ENCODE measurements around the gene DIAPH1.
A peak's percentile ranks its signal among the peaks of the same experiment; 100 is the strongest.

DIAPH1 gene

GRCh38 chr5:141488591-141489561 is 129.9 kb downstream of the DIAPH1 start, which contains the start of gene PCDHGC5:
PCDHGC5 (plus strand) TSS chr5:141489081; CDS start chr5:141489241, 160 bp downstream.
- Histone ChIP-seq H3K36me3 (ENCODE audit: control insufficient read depth, insufficient read depth, low read length) (no peaks in the 10 kb centered on the region), H3K4me1 (ENCODE audit: control insufficient read depth, insufficient read depth, low read length) (peaks cover 9% of the 10 kb centered on the region), H3K9ac (ENCODE audit: low read length) (no peak within 1 kb of the TSS), H3K9me3 (ENCODE audit: control insufficient read depth, low read length) (no peaks in the 10 kb centered on the region), H3K27me3 (ENCODE audit: control insufficient read depth, insufficient read depth, low read length) (peaks cover 61% of the 10 kb centered on the region), H3K4me3 (ENCODE audit: low read length) (no peak within 1 kb of the TSS)

- H3K4me1 ChIP-seq (ENCODE audit: control insufficient read depth, insufficient read depth, low read length): peaks cover 9% of the 10 kb centered on the region
These were observed 131.7 kb downstream of the DIAPH1 start for GRCh38 chr5:141487131-141487530.

GRCh38 chr5:141486091-141486490 is 132.7 kb downstream of the DIAPH1 start:
- Histone ChIP-seq H3K4me3 (ENCODE audit: low read length) (no peak overlapping the region), H3K4me1 (ENCODE audit: control insufficient read depth, insufficient read depth, low read length) (peaks cover 9% of the 10 kb centered on the region), H3K9ac (ENCODE audit: low read length) (no peak overlapping the region), H3K27me3 (ENCODE audit: control insufficient read depth, insufficient read depth, low read length) (peaks cover 42% of the 10 kb centered on the region), H3K36me3 (ENCODE audit: control insufficient read depth, insufficient read depth, low read length) (no peaks in the 10 kb centered on the region), H3K9me3 (ENCODE audit: control insufficient read depth, low read length) (no peaks in the 10 kb centered on the region)

More at GRCh38 chr5:141487131-141487530, 131.7 kb downstream of the DIAPH1 start:
- H3K9me3 ChIP-seq (ENCODE audit: control insufficient read depth, low read length): no peaks in the 10 kb centered on the region
- H3K4me3 ChIP-seq (ENCODE audit: low read length): no peak overlapping the region
- H3K27me3 ChIP-seq (ENCODE audit: control insufficient read depth, insufficient read depth, low read length): peaks cover 52% of the 10 kb centered on the region
- H3K9ac ChIP-seq (ENCODE audit: low read length): no peak overlapping the region
- no peaks in the 10 kb centered on the region for H3K36me3 ChIP-seq (ENCODE audit: control insufficient read depth, insufficient read depth, low read length)

- H3K27me3 ChIP-seq (ENCODE audit: control insufficient read depth, insufficient read depth, low read length): peaks cover 36% of the 10 kb centered on the region
- no peaks in the 10 kb centered on the region for H3K9me3 ChIP-seq (ENCODE audit: control insufficient read depth, low read length)
- peak overlapping the region; percentile 14 for H3K4me3 ChIP-seq (ENCODE audit: low read length)
- H3K36me3 ChIP-seq (ENCODE audit: control insufficient read depth, insufficient read depth, low read length): no peaks in the 10 kb centered on the region
- H3K9ac ChIP-seq (ENCODE audit: low read length): no peak overlapping the region
- H3K4me1 ChIP-seq (ENCODE audit: control insufficient read depth, insufficient read depth, low read length): peaks cover 9% of the 10 kb centered on the region
These were observed 133.3 kb downstream of the DIAPH1 start for GRCh38 chr5:141485321-141486055.

DNA sequence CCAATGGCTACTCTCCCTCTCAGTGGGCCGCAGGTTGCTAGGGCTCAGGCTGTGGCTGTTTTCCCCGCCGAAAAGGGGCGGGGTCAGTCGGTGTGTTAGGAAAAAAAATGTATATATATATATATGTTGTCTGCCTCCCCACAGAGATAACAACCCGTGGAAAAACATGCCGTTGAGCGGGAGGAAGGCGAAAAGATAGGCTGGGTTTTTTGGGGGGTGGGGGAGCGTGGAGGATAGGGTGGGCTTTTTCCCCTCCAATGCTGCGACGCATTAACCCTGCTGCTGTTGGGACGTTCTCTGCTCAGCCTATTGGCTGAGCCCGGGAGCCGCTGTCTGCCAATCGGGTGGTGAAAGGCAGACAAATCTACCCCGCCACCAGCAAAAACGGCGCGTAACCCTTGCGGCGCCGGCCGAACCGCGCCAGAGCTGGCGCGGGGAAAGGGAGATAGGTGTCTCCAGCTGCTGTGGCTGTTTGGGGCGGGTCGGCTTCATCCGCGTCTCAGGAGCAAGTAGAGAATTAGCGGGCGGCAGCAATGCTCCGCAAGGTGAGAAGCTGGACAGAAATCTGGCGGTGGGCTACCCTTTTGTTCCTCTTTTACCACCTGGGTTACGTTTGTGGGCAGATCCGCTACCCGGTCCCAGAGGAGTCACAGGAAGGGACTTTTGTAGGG is 134.0 kb downstream of the DIAPH1 start, which contains the start of gene PCDHGC4:
Gene PCDHGC4 (plus strand): TSS at position 390 of the 671 bp plus-strand sequence. CDS start 144 bp downstream, at position 534.
- Histone ChIP-seq H3K36me3 (ENCODE audit: control insufficient read depth, insufficient read depth, low read length) (no peaks in the 10 kb centered on the region), H3K27me3 (ENCODE audit: control insufficient read depth, insufficient read depth, low read length) (peaks cover 33% of the 10 kb centered on the region), H3K9me3 (ENCODE audit: control insufficient read depth, low read length) (no peaks in the 10 kb centered on the region), H3K4me1 (ENCODE audit: control insufficient read depth, insufficient read depth, low read length) (peaks cover 9% of the 10 kb centered on the region), H3K4me3 (ENCODE audit: low read length) (peak within 1 kb of the TSS; percentile 14), H3K9ac (ENCODE audit: low read length) (peak within 1 kb of the TSS; percentile 7)

GRCh38 chr5:141484310-141484640 is 134.5 kb downstream of the DIAPH1 start:
- H3K4me3 ChIP-seq (ENCODE audit: low read length): no peak overlapping the region
- no peaks in the 10 kb centered on the region for H3K36me3 ChIP-seq (ENCODE audit: control insufficient read depth, insufficient read depth, low read length)
- H3K9me3 ChIP-seq (ENCODE audit: control insufficient read depth, low read length): no peaks in the 10 kb centered on the region
- H3K9ac ChIP-seq (ENCODE audit: low read length): no peak overlapping the region
- peaks cover 33% of the 10 kb centered on the region for H3K27me3 ChIP-seq (ENCODE audit: control insufficient read depth, insufficient read depth, low read length)
- peaks cover 9% of the 10 kb centered on the region for H3K4me1 ChIP-seq (ENCODE audit: control insufficient read depth, insufficient read depth, low read length)

GRCh38 chr5:141483902-141484301 is 134.9 kb downstream of the DIAPH1 start:
- Histone ChIP-seq H3K27me3 (ENCODE audit: control insufficient read depth, insufficient read depth, low read length) (peaks cover 33% of the 10 kb centered on the region), H3K9ac (ENCODE audit: low read length) (no peak overlapping the region), H3K9me3 (ENCODE audit: control insufficient read depth, low read length) (no peaks in the 10 kb centered on the region), H3K36me3 (ENCODE audit: control insufficient read depth, insufficient read depth, low read length) (no peaks in the 10 kb centered on the region), H3K4me3 (ENCODE audit: low read length) (no peak overlapping the region), H3K4me1 (ENCODE audit: control insufficient read depth, insufficient read depth, low read length) (peaks cover 9% of the 10 kb centered on the region)

DNA sequence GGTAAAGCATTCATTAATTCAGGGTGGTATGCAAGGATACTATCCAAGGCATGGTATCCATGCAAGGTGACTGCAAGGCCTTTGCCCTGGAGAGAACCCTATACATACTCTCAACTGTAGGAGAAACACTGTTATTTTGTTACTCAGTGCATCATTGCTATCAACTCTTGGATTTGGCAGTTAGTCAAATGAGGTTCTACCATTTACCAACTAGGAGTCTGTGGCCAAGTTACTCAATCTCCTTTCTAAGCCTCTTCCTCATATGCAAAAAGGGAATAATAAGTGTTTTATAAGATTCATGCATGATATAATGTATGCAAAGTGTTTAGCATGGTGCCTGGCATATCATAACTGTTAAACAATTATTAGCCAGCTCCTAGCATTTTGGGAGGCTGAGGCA is 139.0 kb downstream of the DIAPH1 start:
- Histone ChIP-seq H3K27me3 (ENCODE audit: control insufficient read depth, insufficient read depth, low read length) (peaks cover 41% of the 10 kb centered on the region), H3K36me3 (ENCODE audit: control insufficient read depth, insufficient read depth, low read length) (no peaks in the 10 kb centered on the region), H3K9ac (ENCODE audit: low read length) (no peak overlapping the region), H3K4me3 (ENCODE audit: low read length) (no peak overlapping the region), H3K9me3 (ENCODE audit: control insufficient read depth, low read length) (no peaks in the 10 kb centered on the region), H3K4me1 (ENCODE audit: control insufficient read depth, insufficient read depth, low read length) (peaks cover 24% of the 10 kb centered on the region)

DNA sequence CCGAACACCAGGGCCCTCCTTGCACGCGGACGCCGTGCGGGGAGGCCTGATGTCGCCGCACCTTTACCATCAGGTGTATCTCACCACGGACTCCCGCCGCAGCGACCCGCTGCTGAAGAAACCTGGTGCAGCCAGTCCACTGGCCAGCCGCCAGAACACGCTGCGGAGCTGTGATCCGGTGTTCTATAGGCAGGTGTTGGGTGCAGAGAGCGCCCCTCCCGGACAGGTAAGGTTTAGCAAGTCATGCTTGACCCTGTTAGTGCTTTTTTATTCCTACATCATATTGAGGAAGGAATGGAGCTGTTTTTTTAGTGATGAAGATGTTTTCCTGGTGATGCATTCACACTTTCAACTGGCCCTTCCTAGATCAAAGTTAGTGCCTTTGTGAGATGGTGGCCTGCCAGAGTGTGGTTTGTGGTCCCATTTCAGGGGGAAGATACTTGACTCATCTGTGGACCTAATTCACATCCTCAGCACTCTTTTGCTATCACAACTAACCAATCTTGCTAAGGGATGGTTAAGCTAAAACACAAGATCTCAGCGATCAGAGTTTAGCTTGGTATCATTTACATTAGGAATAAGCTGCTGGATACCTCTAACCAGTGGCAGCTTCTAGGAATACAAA is 140.4 kb downstream of the DIAPH1 start:
- H3K36me3 ChIP-seq (ENCODE audit: control insufficient read depth, insufficient read depth, low read length): no peaks in the 10 kb centered on the region
- H3K4me1 ChIP-seq (ENCODE audit: control insufficient read depth, insufficient read depth, low read length): peaks cover 22% of the 10 kb centered on the region
- H3K9ac ChIP-seq (ENCODE audit: low read length): no peak overlapping the region
- H3K27me3 ChIP-seq (ENCODE audit: control insufficient read depth, insufficient read depth, low read length): peaks cover 28% of the 10 kb centered on the region
- no peaks in the 10 kb centered on the region for H3K9me3 ChIP-seq (ENCODE audit: control insufficient read depth, low read length)
- H3K4me3 ChIP-seq (ENCODE audit: low read length): peak overlapping the region; percentile 1

GRCh38 chr5:141477815-141478214 is 141.0 kb downstream of the DIAPH1 start:
- H3K9me3 ChIP-seq (ENCODE audit: control insufficient read depth, low read length): no peaks in the 10 kb centered on the region
- H3K36me3 ChIP-seq (ENCODE audit: control insufficient read depth, insufficient read depth, low read length): no peaks in the 10 kb centered on the region
- H3K4me1 ChIP-seq (ENCODE audit: control insufficient read depth, insufficient read depth, low read length): peaks cover 22% of the 10 kb centered on the region
- peaks cover 25% of the 10 kb centered on the region for H3K27me3 ChIP-seq (ENCODE audit: control insufficient read depth, insufficient read depth, low read length)
- H3K9ac ChIP-seq (ENCODE audit: low read length): no peak overlapping the region
- peak overlapping the region; percentile 1 for H3K4me3 ChIP-seq (ENCODE audit: low read length)

GRCh38 chr5:141477044-141477575 is 141.7 kb downstream of the DIAPH1 start:
- Histone ChIP-seq H3K4me3 (ENCODE audit: low read length) (peak overlapping the region; percentile 89), H3K4me1 (ENCODE audit: control insufficient read depth, insufficient read depth, low read length) (peaks cover 22% of the 10 kb centered on the region), H3K9ac (ENCODE audit: low read length) (no peak overlapping the region), H3K36me3 (ENCODE audit: control insufficient read depth, insufficient read depth, low read length) (no peaks in the 10 kb centered on the region), H3K27me3 (ENCODE audit: control insufficient read depth, insufficient read depth, low read length) (peaks cover 25% of the 10 kb centered on the region), H3K9me3 (ENCODE audit: control insufficient read depth, low read length) (no peaks in the 10 kb centered on the region)

Measured in mucosa of stomach (tissue), 1 donor.